ENCODE results near the gene ANXA2R. TPM values are rescaled to one million over a fixed set of nuclear protein-coding genes. Genes with fewer than 3 reads are reported as not detected.

Gene ANXA2R
- total and polyA plus RNA-seq, 2 of the 13 experiments (the other 11 are each of a cell fraction or from before 2014, with no cell fraction given), result 0.95 to 1.3 TPM

GRCh38 chr5:43039471-43040286 is 440 bp downstream of the ANXA2R start (continued):
- TF ChIP-seq ZBTB40 (IDR thresholded peaks at IDR 0.05) (no peak), ZBTB40 (CRISPR knock-in tag; IDR thresholded peaks at IDR 0.05) (no peak), JARID2 (CRISPR knock-in tag; IDR thresholded peaks at IDR 0.05; ENCODE audit: insufficient replicate concordance) (no peak), TOE1 (CRISPR knock-in tag; IDR thresholded peaks at IDR 0.05) (no peak), KLF15 (CRISPR knock-in tag; IDR thresholded peaks at IDR 0.05; ENCODE audit: borderline replicate concordance) (no peak), NFE2L2 (IDR thresholded peaks at IDR 0.05; ENCODE audit: low read length) (no peak), MYC (CRISPR knock-in tag; IDR thresholded peaks at IDR 0.05; ENCODE audit: borderline replicate concordance) (no peak; the same call in 1 of the 2 replicates), SRY (CRISPR knock-in tag; IDR thresholded peaks at IDR 0.05) (0 out of 2 replicates have a peak, but pooled peaks have one; percentile 57), ZNF513 (CRISPR knock-in tag; conservative IDR thresholded peaks at IDR 0.05) (no peak), ZNF598 (CRISPR knock-in tag; IDR thresholded peaks at IDR 0.05; ENCODE audit: borderline replicate concordance) (0 out of 2 replicates have a peak, but pooled peaks have one; percentile 45), SALL2 (CRISPR knock-in tag; IDR thresholded peaks at IDR 0.05) (no peak), ZIK1 (CRISPR knock-in tag; IDR thresholded peaks at IDR 0.05; ENCODE audit: borderline replicate concordance, low read depth) (no peak), MEF2D (CRISPR knock-in tag; IDR thresholded peaks at IDR 0.05) (0 out of 2 replicates have a peak, but pooled peaks have one; percentile 16), MZF1 (CRISPR knock-in tag; IDR thresholded peaks at IDR 0.05; ENCODE audit: borderline replicate concordance) (no peak), ZSCAN21 (CRISPR knock-in tag; IDR thresholded peaks at IDR 0.05; ENCODE audit: borderline replicate concordance) (no peak; the same call in 1 of the 2 replicates)
